Activated CD8-positive, alpha-beta memory T cell treated with anti-CD3 and anti-CD28 coated beads, Interleukin-2, amount 50 U/mL, for 24 hours (primary cell): Measurements from ENCODE around the gene AP5S1.
"Not testable (repeated sequence)": the region's sequence is repeated elsewhere in the genome, so short reads cannot be mapped to it uniquely, and the experiment has no call there.

ENCODE experiments used
- DNase-seq: peaks from one replicate; pipeline ENCODE4 v3.0.0-alpha.2; 2020; ENCODE audit errors: extremely low read depth

The AP5S1 gene

DNA sequence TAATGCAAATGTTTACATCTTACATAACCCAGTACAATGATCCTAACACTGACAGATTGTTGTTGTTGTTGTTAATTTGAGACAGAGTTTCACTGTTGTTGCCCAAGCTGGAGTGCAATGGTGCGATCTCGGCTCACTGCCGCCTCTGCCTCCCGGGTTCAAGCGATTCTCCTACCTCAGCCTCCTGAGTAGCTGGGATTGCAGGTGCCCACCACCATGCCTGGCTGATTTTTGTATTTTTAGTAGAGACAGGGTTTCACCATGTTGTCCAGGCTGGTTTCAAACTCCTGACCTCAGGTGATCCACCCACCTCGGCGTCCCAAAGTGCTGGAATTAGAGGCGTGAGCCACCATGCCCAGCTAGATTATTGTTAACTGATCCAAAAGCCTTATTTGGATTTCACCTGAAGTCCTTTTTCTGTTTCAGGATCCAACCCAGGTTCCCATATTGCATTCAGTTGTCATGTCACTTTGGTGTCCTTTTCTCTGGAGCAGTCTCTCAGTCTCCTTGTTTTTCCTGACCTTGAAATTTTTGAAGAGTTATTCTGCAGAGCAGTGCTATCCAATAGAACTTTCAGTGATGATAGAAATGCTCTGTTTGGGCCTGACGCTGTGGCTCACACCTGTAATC lies 23.8 kb downstream of the AP5S1 start:
- DNase-seq = not testable (repeated sequence)

- no peak for DNase-seq
Measured at GRCh38 chr20:3846378-3846739, 26.0 kb downstream of the AP5S1 start.

GRCh38 chr20:3846740-3847428 lies 26.5 kb downstream of the AP5S1 start, which contains the start of gene MAVS:
Gene MAVS (plus strand): TSS chr20:3846834. CDS start chr20:3854625, 7,791 bp downstream.
- DNase-seq = peak; percentile 59

- DNase-seq = no peak
Measured at GRCh38 chr20:3847429-3847940, 27.1 kb downstream of the AP5S1 start.

DNA sequence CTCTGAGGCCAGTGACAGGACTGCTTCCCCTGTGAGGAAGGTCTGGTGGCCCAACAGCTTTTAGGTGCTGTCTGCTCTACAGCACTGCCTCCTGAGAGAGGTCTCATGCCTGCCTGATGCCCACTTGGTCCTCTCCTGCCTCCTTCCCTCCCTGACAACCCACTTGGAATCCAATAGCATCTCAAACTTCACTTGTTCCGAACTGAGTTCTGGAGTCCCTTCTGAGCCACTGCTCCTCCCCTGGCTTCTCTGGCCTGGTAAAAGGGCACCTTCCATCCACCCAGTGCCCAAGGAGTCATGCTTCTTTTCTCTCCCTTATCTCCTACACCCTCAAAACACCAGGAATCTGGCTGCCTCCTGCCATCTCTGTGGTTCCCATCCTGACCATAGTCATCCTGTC lies 28.2 kb downstream of the AP5S1 start:
- no peak for DNase-seq

DNA sequence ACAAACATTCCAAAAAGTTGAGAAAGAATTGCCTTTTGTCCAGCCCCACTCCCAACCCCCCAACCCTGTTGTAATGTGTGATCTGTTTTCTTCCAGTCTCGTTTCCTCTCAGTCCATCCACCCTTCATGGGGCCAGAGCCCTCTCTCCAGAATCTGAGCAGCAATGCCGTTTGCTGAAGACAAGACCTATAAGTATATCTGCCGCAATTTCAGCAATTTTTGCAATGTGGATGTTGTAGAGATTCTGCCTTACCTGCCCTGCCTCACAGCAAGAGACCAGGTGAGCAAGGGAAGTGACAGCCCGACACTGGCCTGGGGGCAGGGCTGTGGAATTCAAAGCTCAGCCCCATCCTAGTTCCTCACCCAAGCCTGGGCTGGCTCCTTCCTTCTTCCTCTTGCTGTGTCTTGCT lies 34.1 kb downstream of the AP5S1 start:
- DNase-seq = no peak

GRCh38 chr20:3857405-3857804 lies 37.1 kb downstream of the AP5S1 start:
- DNase-seq = no peak

DNA sequence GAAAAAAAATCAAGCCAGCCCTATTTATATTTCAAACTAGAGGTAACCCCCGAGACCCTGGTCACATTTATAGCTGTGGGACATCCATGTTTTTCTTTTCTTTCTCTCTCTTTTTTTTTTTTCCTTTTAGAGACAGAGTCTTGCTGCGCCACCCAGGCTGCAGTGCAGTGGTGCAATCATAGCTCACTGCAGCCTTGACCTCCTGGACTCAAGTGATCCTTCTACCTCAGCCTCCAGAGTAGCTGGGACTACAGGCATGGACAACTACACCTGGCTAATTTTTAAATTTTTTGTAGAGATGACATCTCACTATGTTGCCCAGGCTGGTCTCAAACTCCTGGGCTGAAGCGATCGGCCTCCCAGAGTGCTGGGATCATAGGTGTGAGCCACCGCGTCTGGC lies 38.3 kb downstream of the AP5S1 start:
- DNase-seq = no peak

- no peak for DNase-seq
Measured at GRCh38 chr20:3861191-3861590, 40.8 kb downstream of the AP5S1 start.

DNA sequence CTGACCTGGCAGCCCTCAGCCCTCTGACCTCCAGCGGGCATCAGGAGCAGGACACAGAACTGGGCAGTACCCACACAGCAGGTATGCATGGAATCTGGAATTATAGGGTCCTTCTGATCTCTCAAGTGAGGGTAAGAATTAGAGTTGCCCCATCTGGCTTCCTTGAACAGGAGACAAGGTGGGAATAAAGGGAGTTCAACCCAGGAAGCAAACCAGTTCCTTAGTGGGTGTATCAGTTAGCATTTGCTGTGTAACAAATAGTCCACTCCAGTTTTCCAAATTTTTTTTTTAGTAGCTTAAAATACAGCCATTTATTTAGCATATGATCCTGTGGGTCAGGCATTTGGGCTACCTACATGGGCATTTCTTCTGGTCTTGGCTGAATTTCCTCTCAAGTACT lies 42.0 kb downstream of the AP5S1 start:
- DNase-seq = no peak

- no peak for DNase-seq
Measured at GRCh38 chr20:3863317-3863716, 43.0 kb downstream of the AP5S1 start.

GRCh38 chr20:3864518-3864917 lies 44.2 kb downstream of the AP5S1 start:
- no peak for DNase-seq

- DNase-seq = no peak
Measured at GRCh38 chr20:3865152-3865886, 45.0 kb downstream of the AP5S1 start.

- no peak for DNase-seq
Measured at GRCh38 chr20:3865887-3866407, 45.6 kb downstream of the AP5S1 start.

DNA sequence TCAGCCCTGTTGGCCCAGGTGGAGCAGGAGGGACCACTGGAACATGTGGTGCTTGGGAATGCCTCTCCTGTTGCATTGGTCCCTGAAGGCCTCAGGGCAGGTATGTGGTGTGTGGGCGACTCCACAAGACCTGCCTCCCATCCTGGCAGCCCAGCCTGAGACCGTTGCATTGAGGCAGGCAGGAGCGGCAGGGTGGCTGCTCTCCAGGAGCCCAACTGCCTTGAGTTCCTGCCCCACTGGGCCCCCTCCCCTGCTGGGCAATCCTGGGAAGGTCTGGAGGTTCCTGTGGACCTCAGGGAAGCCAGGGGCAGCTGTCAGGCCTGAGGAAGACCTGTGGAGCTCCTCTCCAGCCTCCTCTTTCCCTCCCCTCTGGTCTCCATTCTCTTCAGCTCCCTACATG lies 46.1 kb downstream of the AP5S1 start:
- DNase-seq = no peak

DNA sequence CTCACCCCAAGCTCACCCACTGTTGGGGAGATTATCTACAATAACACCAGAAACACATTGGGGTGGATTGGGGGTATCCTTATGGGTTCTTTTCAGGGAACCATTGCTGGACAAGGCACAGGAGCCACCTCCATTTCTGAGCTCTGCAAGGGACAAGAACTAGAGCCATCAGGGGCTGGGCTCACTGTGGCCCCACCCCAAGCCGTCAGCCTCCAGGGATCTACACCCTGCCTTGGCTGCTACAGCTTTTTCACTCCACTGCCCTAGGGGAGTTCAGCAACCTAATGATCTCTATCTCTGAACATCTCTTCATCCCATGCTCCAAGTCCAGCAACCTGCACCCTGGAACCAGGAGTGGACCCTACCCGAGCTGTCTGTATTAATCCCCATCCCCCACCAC lies 47.5 kb downstream of the AP5S1 start:
- DNase-seq = no peak

DNA sequence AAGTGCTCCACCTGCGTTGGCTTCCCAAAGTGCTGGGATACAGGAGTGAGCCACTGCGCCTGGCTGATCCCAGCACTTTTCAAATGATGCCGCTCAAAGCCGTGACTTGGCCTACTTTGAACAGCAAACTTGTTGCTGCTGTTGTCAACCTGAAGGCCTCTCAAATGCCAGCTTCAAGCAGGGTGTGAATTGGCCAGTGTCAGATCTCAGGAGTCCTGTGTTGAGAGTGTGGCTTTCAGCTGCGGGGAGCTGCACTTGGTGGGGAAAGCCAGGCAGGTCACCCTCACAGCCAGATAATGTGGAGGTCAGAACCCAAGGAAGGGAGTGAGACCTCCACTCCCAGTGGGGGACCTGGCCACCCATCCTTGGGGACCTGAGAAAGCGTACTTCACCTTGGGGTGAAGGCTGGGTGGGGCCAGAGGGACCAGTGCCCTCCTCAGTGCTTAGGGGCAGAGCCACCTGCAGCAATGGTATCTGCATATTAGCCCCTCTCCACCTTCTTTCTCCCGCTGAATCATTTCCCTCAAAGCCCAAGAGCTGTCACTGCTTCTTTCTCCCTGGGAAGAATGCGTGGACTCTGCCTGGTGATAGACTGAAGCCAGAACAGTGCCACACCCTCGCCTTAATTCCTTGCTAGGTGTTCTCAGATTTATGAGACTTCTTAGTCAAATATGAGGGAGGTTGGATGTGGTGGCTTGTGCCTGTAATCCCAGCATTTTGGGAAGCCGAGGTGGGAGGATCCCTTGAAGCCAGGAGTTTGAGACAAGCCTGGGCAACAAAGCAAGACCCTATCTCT lies 49.7 kb downstream of the AP5S1 start:
- no peak for DNase-seq

DNA sequence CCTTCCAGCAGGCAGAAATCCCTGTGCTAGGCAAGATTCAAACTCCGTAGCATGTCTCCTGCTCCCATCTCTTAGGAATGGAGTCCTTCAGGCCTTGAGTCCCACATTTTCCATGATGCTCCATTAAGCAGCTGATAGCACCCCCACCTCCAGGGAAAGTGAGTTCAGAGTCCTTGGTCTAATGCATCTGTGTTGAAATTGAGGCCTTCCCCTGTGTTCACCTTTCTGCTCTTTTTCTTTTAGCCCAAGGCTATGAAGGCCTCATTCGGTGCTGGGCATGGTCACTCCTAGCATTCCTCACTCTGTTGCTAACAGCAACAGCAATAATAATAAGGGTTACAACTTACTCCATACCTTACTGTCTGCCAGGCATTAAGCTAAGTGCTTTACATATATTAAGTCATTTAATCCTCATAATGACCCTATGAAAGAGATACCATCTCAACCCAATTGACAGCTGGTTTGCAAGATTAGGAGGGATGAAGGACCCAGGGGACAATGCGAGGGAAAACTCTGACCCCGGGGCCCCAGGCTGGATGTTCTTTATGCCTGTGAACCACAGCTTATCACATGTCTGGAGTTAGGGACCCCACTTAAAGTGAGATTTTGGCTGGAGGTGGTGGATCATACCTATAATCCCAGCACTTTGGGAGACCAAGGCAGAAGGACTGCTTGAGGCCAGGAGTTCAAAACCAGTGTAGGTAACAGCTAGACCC lies 51.4 kb downstream of the AP5S1 start:
- DNase-seq = no peak

- no peak for DNase-seq
Measured at GRCh38 chr20:3873507-3873906, 53.2 kb downstream of the AP5S1 start.

- no peak for DNase-seq
Measured at GRCh38 chr20:3874194-3874844, 54.0 kb downstream of the AP5S1 start.
